Endothelial cell of umbilical vein (primary cell): ENCODE results near the gene HSP90AB1.

Source experiments
- EZH2 ChIP-seq: IDR thresholded peaks from 2 replicates; pipeline ENCODE4 v1.6.1; 2012; ENCODE audit warnings: borderline replicate concordance, low read depth, mild to moderate bottlenecking, moderate library complexity, low read length, inconsistent platforms; ENCODE audit not compliant: severe bottlenecking
- JUN ChIP-seq: IDR thresholded peaks from 2 replicates; pipeline ENCODE4 v1.6.1; 2011; ENCODE audit warnings: borderline replicate concordance, low read depth; ENCODE audit not compliant: insufficient read length, insufficient read depth
- POLR2A ChIP-seq: IDR thresholded peaks from 2 replicates; pipeline ENCODE4 v1.6.1; 2012; ENCODE audit warnings: low read depth, mild to moderate bottlenecking, control low read depth, low read length
- POLR2AphosphoS5 ChIP-seq: IDR thresholded peaks from 2 replicates; pipeline ENCODE4 v1.6.1; 2012; ENCODE audit warnings: low read depth, mild to moderate bottlenecking, control low read depth, low read length, moderate library complexity; ENCODE audit not compliant: insufficient read depth
- TF ChIP-seq, protein P1 (sequence below), 2 donors: IDR thresholded peaks; 1 replicate in 1 of 2; 2 replicates in 1 of 2; pipeline ENCODE4 v1.5.1; 2011; ENCODE audit warnings: low read length in 2 of 2, mild to moderate bottlenecking in 2 of 2, moderate library complexity in 2 of 2, control low read depth in 1 of 2, inconsistent platforms in 1 of 2, low read depth in 1 of 2; ENCODE audit not compliant: insufficient read depth in 1 of 2; ENCODE audit errors: extremely low read depth in 1 of 2

DNA sequence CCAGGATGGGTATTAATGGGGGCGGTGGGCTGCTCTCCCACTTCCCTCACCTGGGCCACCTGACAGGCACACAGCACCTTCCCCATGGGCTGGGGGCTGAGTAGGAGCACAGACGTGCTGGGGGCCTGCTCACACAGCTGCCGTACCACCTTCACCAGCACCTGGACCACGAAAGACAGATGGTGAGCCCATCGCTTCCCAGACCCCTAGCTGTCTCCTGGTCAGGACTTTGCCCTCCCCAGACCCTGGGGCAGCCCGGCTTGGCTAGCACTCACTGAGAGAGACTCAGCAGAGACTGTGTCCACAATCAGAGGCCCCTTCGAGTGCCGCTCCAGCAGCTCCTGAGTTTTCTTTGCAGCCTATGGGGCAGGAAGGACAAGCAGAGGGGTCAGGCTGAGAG is 54.2 kb downstream of the HSP90AB1 start:
- TF ChIP-seq, protein P1, sequence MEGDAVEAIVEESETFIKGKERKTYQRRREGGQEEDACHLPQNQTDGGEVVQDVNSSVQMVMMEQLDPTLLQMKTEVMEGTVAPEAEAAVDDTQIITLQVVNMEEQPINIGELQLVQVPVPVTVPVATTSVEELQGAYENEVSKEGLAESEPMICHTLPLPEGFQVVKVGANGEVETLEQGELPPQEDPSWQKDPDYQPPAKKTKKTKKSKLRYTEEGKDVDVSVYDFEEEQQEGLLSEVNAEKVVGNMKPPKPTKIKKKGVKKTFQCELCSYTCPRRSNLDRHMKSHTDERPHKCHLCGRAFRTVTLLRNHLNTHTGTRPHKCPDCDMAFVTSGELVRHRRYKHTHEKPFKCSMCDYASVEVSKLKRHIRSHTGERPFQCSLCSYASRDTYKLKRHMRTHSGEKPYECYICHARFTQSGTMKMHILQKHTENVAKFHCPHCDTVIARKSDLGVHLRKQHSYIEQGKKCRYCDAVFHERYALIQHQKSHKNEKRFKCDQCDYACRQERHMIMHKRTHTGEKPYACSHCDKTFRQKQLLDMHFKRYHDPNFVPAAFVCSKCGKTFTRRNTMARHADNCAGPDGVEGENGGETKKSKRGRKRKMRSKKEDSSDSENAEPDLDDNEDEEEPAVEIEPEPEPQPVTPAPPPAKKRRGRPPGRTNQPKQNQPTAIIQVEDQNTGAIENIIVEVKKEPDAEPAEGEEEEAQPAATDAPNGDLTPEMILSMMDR (IDR thresholded peaks at IDR 0.05; ENCODE audit: extremely low read depth in 1 of 2, insufficient read depth in 1 of 2, low read depth in 1 of 2, low read length in 2 of 2): no peak
- TF ChIP-seq JUN (no peak), POLR2A (no peak), POLR2AphosphoS5 (no peak), EZH2 (no peak)
